HL-60/S4 (cell line): ENCODE measurements around the gene LMAN1L.

Source experiments
- in situ Hi-C: fragments of 300-500 bp; cut with MboI; formaldehyde crosslinking; loops from 2 replicates; pipeline ENCODE4 v1.14.3; 2022; ENCODE audit warnings: low sequenced_read_pairs

Gene LMAN1L

DNA sequence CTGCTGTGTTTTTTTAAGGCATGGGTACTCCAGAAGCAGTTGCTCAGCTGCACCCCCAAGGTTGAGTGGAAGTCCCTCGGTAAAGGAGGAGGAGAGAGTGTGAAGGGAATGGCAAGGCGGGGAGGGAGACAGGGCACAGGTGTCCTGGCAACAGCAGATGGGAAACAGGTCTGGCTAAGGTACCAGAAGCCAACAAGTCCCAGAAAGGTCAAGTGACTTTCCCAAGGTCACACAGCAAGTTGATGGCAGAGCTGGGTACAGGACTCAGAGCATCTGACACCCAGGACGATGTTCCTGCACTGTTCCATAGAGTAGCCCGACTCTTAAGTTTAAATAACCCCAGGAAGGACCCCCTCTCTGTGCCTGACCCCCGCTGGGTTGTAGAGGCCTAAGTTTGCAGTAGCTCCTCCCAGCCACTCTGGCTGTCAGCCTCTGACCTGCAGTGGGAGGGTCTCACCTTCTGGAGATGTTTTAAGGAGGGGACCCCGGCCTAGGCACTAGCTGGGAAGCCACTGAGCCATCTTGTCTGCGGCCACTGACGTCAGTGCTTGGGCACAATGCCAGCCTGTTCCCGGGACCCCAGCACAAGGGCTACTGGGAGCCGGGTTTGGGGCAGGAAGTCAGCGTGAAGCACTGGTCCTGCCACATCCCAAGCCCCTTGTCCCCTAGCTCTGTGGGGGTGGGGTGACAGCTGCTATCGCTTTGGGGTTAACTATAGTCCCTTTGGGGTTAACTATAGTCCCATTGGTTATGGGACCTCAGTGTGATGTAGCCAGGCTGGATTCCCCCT, 20.2 kb upstream of the LMAN1L start:
- in situ Hi-C loops, result no loop called here

DNA sequence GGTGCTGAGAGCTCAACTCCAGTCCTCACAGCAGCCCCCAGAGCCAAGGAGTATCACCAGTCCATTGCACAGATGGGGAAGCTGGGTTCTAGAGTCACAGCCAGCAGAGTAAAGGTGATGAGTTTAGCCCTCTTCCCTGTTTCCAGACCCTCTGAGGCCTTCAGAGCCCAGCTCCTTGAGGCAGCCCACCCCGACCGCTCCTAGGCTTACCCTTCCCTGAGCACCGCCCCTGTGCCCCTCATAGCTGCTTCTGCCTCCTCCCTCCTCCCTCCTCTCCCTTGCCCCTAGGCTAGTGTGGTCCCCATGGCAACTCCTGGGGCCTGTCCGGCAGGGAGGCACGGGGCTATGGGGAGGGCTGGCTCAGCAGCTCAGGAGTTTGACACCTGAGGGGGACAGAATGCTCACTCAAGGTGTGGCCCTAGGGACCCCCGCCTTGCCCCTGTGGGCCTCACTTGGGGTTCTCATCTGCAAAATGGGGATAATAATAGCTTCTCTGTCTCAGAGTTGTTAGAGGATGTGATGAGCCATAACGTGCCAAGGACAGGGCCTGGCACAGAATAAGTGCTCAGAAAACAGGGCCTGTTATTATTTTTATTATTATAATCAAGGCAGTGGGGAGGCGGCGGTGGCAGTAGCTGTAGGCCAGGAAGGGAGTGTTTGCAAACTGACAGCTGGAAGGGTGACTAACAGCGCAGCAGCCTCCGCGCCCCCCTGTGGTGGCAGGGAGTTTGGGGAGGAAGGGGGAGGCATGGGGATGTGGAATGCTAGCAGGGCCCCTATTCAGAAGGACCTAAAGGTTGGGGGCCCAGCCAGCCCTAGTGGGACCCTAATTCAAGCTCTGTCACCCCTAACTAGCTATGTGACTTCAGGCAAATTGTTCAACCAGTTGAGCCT, 19.3 kb upstream of the LMAN1L start:
- in situ Hi-C loops, result no loop called here

DNA sequence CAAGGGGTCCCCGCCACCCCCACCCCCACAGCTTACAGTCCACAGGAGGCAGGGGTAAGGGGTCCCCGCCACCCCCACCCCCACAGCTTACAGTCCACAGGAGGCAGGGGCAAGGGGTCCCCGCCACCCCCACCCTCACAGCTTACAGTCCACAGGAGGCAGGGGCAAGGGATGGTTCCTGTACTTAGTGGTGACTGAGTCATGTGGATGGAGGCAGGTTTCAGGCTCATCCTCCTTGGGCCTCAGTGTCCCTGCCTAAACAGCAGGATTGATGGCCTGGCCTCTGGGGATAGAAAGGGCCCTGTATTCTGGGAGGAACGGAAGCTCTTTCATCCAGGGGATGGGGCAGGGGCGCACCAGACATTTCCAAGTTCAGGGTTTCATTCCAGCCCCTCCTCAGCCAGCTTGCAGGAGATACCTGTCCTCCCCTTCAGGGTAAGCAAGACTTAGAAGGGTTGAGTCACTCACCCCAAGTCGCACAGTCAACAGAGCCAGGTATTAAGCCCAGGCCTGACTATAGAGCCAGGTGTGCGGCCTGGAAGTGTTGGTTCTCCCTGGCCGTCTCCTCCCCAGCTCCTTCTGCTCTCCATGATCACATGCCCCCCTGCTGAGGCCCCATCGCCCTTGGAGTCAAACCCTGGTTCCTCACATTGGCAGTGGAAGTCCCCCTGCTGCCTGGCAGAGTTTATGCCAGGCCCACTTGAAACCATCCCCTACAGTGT, 18.2 kb upstream of the LMAN1L start:
- in situ Hi-C loops, result no loop called here

DNA sequence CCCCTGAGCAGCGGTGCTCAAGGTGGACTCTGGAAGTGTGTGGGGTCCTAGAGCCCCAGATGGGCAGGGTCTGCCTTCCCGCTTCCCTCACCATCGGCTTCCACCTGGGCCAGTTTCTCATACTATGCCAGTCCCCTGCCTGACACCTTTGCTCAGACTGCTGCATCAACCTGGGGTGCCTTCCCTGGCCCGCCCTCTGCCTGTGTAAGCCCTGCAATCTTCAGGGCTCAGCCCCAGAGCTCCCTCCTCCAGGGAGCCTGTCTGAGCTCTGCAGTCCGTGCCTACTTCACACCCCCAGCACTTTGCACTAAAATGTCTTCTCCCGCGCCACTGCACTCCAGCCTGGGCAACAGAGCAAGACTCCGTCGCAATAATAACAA, 17.7 kb upstream of the LMAN1L start:
- in situ Hi-C loops, result no loop called here

DNA sequence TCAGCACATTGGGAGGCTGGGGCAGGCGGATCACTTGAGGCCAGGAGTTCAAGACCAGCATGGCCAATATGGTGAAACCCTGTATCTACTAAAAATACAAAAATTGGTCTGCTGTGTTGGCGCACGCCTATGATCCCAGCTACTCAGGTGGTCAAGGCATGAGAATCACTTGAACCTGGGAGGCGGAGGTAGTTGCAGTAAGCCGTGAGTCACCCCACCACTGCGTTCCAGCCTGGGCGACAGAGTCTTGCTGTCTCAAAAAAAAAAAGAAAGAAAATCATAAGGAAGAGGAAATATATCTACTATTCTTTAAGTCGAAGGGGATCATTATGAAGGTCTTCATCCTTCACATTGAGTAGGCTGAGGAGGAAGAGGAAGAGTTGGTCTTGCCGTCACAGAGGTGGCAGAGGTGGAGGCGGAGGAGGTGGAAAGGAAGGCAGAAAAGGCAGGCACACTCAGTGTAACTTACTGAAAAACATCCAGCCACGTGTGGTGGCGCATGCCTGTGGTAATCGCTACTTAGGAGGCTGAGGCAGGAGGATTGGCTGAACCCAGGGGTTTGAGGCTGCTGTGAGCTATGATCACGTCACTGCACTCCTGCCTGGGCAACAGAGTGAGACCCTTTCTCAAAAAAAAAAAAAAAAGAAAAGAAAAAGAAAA, 16.5 kb upstream of the LMAN1L start:
- in situ Hi-C loops, result no loop called here

DNA sequence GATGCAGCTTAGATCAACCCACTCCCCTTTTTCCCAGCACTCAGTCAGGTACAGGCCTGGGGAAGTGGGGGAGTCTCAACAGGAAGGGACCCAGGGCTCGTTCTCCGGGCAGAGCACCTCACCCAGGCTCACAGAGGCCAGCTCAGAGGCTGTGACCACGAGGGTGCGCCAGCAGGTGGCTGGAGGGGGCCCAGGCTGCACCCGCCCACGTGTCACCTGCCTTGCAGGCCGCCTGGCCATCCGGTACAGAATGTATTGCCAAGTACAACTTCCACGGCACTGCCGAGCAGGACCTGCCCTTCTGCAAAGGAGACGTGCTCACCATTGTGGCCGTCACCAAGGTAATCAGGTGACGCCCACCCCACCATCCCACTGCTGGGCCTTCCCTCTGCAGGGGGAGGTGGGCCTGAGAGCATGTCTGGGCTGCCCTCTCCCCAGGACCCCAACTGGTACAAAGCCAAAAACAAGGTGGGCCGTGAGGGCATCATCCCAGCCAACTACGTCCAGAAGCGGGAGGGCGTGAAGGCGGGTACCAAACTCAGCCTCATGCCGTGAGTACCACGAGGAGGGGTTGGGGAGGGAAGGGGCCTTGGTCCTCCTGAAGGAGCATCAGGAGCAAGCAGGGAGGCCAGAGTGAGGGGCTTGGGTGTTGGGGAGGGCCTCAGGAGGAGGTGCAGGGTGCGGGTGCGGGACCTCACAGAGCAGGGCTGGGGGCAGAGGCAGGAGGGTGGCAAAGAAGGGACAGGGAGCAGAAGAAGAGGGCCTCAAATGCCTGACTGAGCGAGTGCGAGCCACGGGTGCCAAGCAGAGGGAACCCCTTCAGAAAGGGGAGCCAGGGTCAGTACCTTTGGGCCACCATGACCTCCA, 14.0 kb upstream of the LMAN1L start:
- in situ Hi-C loops, result no loop called here

DNA sequence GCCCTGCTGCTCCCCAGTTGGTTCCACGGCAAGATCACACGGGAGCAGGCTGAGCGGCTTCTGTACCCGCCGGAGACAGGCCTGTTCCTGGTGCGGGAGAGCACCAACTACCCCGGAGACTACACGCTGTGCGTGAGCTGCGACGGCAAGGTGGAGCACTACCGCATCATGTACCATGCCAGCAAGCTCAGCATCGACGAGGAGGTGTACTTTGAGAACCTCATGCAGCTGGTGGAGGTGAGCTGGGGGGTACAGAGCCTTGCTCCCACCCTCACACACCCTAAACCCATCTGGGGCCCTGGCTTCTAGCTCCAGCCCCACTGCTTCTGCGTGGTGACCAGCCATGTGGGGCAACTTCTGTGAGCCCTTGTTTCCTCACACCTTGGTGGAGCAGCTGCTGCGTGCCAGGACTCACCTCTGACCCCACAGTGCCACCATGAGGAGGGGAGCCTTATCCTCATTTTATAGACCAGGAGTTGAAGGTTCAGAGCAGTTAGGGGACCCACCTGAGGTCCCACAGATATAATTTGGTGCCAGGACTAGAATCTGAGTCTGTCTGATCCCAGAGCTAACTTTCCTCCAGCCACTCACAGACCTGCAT, 13.3 kb upstream of the LMAN1L start:
- in situ Hi-C loops, result no loop called here

DNA sequence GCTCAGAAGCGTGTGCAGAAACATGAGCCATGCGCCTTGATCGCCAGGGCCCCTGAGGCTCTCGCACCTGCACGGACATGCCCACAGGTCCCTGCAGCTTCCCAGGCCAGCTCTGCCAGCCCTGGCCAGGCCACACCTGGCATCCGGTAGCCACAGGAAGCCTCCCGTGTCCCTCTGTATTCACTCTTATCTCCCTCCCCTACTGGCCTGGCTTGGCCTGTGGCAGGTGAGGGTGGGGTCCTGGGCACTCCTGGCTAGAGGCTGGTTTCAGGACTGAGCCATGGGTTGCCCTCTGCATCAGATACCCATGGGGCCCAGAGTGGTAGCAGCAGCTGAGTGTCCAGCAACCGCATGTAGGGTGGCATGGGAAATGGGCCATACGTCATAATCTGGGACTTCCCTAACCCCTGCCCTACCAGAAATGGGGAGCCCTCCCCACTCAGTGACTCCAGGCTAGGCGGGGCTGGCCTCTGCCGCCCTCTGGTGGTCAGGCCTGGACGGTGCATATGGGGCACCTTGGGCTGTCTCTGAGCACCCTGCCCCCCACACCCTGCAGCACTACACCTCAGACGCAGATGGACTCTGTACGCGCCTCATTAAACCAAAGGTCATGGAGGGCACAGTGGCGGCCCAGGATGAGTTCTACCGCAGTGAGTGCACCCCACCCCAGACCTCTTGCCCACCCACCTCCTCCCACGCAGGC, 12.6 kb upstream of the LMAN1L start:
- in situ Hi-C loops, result no loop called here

DNA sequence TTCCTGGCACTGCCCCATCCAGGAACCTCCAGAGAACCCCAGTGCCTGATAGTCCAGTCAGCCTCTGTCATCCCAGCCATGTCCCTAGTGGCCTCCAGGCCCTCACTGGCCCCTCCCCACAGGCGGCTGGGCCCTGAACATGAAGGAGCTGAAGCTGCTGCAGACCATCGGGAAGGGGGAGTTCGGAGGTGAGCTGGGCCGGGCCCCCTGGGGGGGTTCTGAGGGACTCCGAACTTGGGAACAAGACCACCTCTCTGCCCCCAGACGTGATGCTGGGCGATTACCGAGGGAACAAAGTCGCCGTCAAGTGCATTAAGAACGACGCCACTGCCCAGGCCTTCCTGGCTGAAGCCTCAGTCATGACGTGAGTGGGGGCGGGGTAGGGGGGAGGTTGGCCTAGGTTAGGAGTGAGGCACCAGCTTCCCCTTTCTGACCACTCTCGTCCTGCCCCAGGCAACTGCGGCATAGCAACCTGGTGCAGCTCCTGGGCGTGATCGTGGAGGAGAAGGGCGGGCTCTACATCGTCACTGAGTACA, 12.0 kb upstream of the LMAN1L start:
- in situ Hi-C loops, result no loop called here

DNA sequence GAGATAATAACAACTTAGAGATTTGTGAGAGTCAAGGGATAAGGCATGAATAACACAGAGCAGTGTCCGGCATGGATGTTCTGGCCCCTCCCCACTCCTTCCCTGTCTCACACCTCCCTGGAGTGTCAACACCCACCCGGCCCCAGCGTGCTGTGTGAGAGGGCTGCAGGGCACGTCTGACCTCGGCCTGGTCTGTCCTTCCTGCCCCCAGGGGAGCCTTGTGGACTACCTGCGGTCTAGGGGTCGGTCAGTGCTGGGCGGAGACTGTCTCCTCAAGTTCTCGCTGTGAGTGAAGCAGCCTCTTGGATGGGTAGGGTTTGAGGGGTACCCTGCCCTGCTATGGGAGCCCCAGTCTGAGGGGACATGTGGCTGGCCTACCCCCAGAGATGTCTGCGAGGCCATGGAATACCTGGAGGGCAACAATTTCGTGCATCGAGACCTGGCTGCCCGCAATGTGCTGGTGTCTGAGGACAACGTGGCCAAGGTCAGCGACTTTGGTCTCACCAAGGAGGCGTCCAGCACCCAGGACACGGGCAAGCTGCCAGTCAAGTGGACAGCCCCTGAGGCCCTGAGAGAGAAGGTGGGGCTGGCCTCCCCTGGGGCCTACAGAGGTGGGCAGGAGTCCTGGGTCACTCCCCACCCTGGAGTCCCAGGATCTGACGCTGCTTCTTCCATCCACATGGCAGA, 11.2 kb upstream of the LMAN1L start:
- in situ Hi-C loops, result no loop called here

DNA sequence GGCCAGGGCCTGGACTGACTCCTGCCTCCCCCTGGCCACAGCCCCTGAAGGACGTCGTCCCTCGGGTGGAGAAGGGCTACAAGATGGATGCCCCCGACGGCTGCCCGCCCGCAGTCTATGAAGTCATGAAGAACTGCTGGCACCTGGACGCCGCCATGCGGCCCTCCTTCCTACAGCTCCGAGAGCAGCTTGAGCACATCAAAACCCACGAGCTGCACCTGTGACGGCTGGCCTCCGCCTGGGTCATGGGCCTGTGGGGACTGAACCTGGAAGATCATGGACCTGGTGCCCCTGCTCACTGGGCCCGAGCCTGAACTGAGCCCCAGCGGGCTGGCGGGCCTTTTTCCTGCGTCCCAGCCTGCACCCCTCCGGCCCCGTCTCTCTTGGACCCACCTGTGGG, 10.3 kb upstream of the LMAN1L start:
- in situ Hi-C loops, result no loop called here

DNA sequence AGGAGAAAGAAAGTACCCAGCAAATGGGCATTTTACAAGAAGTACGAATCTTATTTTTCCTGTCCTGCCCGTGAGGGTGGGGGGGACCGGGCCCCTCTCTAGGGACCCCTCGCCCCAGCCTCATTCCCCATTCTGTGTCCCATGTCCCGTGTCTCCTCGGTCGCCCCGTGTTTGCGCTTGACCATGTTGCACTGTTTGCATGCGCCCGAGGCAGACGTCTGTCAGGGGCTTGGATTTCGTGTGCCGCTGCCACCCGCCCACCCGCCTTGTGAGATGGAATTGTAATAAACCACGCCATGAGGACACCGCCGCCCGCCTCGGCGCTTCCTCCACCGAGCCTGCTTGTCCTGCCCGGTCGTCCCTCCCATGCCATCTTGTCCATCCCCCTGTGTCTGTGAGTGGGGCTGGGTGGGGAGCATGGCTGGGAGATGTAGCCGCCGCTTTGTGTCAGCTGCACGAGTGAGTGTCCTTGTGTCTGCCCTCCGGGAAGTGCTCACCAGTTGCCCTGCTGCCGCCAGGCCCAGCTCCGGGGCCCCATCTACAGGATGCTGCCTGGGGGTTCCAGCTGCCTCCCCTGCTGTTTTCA, 9.7 kb upstream of the LMAN1L start:
- in situ Hi-C loops, result no loop called here

DNA sequence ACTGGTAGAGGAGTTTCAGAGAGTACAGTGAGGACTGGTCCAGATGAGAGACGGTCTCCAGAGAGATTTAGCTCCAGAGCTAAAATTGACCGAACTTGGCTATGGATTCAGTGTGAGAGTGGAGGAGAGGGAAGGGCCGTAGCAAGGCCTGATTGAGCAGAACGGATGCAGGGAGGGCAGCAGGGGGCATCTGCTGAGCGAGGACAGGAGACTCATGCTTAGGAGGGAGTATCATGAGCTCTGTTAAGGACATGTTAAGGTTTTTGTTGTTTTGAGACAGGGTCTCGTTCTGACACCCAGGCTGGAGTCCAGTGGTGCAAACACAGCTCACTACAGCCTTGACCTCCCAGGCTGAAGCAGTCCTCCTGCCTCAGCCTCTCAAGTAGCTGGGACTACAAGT, 7.7 kb upstream of the LMAN1L start:
- in situ Hi-C loops, result no loop called here

DNA sequence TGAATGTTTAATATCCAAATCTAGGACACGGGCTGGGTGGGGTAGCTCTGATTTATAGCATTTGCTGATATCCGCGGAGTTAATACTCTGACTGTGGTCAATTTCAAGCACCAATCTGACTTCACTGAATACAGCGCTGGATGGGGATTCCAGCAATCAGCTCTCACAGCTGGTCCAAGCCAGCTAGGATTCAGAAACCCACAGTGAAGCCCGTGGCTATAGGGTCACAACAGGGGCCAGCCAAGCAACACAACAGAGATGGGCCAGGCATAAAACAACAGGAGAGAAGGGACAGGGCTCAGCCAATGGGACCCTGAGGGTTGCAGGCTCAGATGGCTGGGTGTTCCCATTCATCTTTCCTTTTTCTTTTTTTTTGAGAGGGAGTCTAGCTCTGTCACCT, 5.4 kb upstream of the LMAN1L start:
- in situ Hi-C loops, result no loop called here

DNA sequence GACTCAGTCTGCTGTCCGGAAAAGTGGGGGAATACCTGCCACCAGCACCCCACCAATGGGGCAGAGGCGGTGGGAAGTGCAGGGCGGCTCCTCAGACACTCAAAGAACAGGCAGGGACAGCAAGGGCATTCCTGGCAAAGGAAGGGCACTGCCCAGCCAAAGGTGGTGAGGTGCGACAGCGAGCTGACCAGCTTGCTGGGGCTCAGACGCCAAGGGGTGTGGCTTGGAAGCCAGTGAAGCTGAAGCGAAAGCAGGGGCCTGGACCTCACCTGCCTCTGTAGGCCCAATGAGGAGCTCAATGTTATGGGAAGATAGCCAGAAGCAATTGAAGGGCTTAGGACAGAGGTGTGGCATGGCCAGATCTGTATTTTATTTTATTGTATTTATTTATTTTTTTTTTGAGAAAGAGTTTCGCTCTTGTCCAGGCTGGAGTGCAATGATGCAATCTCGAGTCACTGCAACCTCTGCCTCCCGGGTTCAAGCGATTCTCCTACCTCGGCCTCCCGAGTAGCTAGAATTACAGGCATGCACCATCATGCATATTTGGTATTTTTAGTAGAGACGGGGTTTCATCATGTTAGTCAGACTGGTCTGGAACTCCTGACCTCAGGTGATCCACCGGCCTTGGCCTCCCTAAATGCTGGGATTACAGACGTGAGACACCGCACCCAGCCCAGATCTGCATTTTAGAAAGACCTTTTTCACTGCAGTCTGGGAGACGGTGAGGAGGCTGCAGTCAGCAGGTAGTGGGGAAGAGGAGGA, 4.4 kb upstream of the LMAN1L start:
- in situ Hi-C loops, result no loop called here

DNA sequence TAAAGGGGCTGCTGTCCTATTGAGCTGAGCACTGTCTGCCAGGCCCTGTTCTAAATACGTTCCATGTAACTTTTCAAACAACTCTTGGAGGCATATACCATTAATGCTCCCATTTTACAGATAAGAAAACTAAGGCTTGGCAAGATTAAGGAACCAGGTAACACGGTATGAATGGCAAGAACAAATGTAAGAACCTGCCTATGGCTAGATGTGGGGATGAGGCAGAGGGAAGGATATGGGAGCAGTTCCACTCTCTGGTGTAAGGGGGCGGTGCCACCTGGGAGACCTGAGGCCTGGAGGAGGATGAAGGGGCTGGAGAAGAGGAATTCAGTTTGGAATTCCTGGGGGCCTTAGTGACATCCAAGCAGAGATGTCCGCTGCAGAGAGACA, 3.8 kb upstream of the LMAN1L start:
- in situ Hi-C loops, result no loop called here

DNA sequence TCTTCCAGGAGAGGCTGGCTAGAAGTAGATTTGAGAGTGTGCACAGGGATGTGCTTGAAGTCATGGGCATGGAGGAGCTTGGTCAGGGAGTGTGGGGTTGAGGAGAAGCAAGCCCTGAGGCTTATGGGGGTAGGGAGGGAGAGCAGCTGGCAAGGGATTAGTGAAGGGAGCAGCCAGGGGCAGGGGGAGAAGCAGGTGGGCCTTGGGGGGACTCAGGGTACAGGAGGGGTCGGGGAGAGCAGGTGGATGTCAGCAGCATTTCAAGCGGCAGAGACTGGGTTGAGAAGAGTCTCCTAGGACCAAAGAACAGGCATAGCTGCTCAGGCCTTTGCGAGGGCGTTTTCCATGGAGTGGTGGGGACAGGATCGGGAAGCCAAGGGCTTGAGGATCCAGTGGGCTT, 3.4 kb upstream of the LMAN1L start:
- in situ Hi-C loops, result no loop called here
